ENCODE results near the gene NOTCH3.

DNA sequence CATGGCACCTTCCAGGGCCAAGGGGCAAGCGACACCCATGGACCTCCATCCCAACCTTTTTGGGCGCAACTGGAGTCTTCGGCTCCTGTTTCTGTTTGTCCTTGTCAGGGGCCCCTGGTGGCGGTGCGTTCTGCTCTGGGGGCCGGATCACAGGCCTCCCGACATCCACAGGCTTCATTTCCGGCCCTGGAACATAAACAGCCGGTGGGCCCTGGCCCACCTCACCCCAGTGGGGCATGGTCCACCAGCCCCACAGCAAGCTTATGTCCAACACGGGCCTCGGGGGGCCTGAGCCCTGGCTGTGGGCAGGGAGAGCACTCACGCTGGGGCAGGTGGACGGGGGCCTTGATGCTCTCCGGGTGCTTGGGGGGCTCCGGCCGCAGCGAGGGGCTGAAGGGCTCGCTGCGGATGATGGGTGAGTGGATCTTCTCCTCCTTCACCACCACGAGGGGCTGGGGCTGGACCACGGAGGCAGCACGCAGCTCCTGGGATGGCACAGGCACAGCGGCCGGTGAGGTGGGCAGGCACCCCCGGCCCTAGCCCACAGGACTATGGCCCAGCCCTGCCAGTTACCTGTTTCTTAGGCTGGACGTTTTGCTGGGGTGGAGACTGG lies 38.6 kb upstream of the NOTCH3 start:
- TF ChIP-seq, protein P1, sequence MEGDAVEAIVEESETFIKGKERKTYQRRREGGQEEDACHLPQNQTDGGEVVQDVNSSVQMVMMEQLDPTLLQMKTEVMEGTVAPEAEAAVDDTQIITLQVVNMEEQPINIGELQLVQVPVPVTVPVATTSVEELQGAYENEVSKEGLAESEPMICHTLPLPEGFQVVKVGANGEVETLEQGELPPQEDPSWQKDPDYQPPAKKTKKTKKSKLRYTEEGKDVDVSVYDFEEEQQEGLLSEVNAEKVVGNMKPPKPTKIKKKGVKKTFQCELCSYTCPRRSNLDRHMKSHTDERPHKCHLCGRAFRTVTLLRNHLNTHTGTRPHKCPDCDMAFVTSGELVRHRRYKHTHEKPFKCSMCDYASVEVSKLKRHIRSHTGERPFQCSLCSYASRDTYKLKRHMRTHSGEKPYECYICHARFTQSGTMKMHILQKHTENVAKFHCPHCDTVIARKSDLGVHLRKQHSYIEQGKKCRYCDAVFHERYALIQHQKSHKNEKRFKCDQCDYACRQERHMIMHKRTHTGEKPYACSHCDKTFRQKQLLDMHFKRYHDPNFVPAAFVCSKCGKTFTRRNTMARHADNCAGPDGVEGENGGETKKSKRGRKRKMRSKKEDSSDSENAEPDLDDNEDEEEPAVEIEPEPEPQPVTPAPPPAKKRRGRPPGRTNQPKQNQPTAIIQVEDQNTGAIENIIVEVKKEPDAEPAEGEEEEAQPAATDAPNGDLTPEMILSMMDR (IDR thresholded peaks at IDR 0.05), result no peak
- no peak for TF ChIP-seq EP300 (IDR thresholded peaks at IDR 0.05)
- TF ChIP-seq POLR2AphosphoS5 (IDR thresholded peaks at IDR 0.05), result no peak

All from esophagus muscularis mucosa (tissue), 4 donors.